OCI-LY3 (cell line): ENCODE data around the gene PGM2.

Experiments used
- H2AFZ ChIP-seq: fragments of 200-600, 300-600 bp; shearing (Covaris generic); 2 replicates; pipeline ENCODE4 v1.6.0; 2014; ENCODE audit warnings: antibody characterized with exemption, low read depth, low read length
- H3K27ac ChIP-seq: fragments of 200-600, 300-600 bp; sonication (generic); 2 replicates; pipeline ENCODE4 v1.5.1; 2014; ENCODE audit warnings: mild to moderate bottlenecking, low read length, moderate library complexity, mixed read lengths
- H3K27me3 ChIP-seq: fragments of 200-600, 300-600 bp; sonication (generic); 2 replicates; pipeline ENCODE4 v1.6.1; 2014; ENCODE audit warnings: low read depth, low read length, mixed read lengths
- H3K36me3 ChIP-seq: fragments of 200-600, 300-600 bp; sonication (generic); replicated peaks from 2 replicates; pipeline ENCODE3; 2014; ENCODE audit warnings: low read depth, low read length, mixed read lengths
- H3K4me1 ChIP-seq: fragments of 300-600, 200-600 bp; sonication (generic); 2 replicates; pipeline ENCODE4 v1.6.1; 2014; ENCODE audit warnings: low read length, mixed read lengths
- H3K4me2 ChIP-seq: fragments of 200-600, 300-600 bp; sonication (generic); 2 replicates; pipeline ENCODE4 v1.6.1; 2014; ENCODE audit warnings: low read length, mixed read lengths
- H3K4me3 ChIP-seq: fragments of 300-600, 200-600 bp; sonication (generic); 2 replicates; pipeline ENCODE4 v1.5.1; 2014; ENCODE audit warnings: antibody characterized with exemption, mild to moderate bottlenecking, low read length, moderate library complexity
- H3K79me2 ChIP-seq: fragments of 300-600, 200-600 bp; shearing (Covaris generic); 2 replicates; pipeline ENCODE4 v1.6.1; 2014; ENCODE audit warnings: mild to moderate bottlenecking, low read length, mixed read lengths
- H3K9ac ChIP-seq: fragments of 300-600, 200-600 bp; shearing (Covaris generic); 2 replicates; pipeline ENCODE4 v1.6.0; 2014; ENCODE audit warnings: mild to moderate bottlenecking, low read length, moderate library complexity
- H3K9me3 ChIP-seq: fragments of 200-600, 300-600 bp; shearing (Covaris generic); 2 replicates; pipeline ENCODE4 v1.6.1; 2014; ENCODE audit warnings: low read length, mixed read lengths; ENCODE audit not compliant: insufficient read depth
- H4K20me1 ChIP-seq: fragments of 200-600, 300-600 bp; sonication (generic); 2 replicates; pipeline ENCODE4 v1.6.1; 2016; ENCODE audit warnings: low read length, mixed read lengths; ENCODE audit not compliant: insufficient read depth
- EZH2phosphoT487 ChIP-seq: fragments of 200-600 bp; shearing (Covaris generic); IDR thresholded peaks from 2 replicates; pipeline ENCODE4 v1.6.1; 2018; ENCODE audit warnings: antibody characterized with exemption, mixed run types, low read depth
- TF ChIP-seq, protein P1 (sequence below): fragments of 200-600, 300-600 bp; sonication (generic); IDR thresholded peaks from 2 replicates; pipeline ENCODE4 v1.5.1; 2014; ENCODE audit warnings: antibody characterized with exemption, low read length, low read depth

PGM2 gene

DNA sequence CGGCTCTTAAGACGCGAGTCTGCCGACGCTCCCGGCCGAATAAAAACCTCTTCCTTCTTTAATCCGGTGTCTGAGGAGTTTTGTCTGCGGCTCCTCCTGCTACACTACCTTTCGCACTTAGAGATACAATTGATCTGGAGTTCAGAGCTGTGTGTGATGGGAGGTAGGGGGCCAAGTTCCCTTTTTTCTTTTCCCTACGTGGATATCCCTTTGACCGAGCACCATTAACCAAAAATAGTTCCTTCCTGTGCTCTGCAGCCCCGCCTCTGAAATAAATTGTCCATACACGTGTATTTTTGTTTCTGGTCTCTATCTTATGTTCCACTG lies 555 bp upstream of the PGM2 start:
- TF ChIP-seq, protein P1, sequence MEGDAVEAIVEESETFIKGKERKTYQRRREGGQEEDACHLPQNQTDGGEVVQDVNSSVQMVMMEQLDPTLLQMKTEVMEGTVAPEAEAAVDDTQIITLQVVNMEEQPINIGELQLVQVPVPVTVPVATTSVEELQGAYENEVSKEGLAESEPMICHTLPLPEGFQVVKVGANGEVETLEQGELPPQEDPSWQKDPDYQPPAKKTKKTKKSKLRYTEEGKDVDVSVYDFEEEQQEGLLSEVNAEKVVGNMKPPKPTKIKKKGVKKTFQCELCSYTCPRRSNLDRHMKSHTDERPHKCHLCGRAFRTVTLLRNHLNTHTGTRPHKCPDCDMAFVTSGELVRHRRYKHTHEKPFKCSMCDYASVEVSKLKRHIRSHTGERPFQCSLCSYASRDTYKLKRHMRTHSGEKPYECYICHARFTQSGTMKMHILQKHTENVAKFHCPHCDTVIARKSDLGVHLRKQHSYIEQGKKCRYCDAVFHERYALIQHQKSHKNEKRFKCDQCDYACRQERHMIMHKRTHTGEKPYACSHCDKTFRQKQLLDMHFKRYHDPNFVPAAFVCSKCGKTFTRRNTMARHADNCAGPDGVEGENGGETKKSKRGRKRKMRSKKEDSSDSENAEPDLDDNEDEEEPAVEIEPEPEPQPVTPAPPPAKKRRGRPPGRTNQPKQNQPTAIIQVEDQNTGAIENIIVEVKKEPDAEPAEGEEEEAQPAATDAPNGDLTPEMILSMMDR = no peak
- no peaks in the 10 kb centered on the region for H3K9me3 ChIP-seq
- peak overlapping the region; percentile 84 for H3K4me2 ChIP-seq
- peak overlapping the region; percentile 72 for H2AFZ ChIP-seq
- no peaks in the 10 kb centered on the region for H4K20me1 ChIP-seq
- no peaks in the 10 kb centered on the region for H3K27me3 ChIP-seq
- H3K9ac ChIP-seq = peak overlapping the region; percentile 80
- H3K4me3 ChIP-seq = peak overlapping the region; percentile 87
- peaks cover 8% of the 10 kb centered on the region for H3K36me3 ChIP-seq
- H3K79me2 ChIP-seq = peaks cover 12% of the 10 kb centered on the region
- H3K4me1 ChIP-seq = peaks cover 10% of the 10 kb centered on the region
- peak overlapping the region; percentile 28 for H3K27ac ChIP-seq

DNA sequence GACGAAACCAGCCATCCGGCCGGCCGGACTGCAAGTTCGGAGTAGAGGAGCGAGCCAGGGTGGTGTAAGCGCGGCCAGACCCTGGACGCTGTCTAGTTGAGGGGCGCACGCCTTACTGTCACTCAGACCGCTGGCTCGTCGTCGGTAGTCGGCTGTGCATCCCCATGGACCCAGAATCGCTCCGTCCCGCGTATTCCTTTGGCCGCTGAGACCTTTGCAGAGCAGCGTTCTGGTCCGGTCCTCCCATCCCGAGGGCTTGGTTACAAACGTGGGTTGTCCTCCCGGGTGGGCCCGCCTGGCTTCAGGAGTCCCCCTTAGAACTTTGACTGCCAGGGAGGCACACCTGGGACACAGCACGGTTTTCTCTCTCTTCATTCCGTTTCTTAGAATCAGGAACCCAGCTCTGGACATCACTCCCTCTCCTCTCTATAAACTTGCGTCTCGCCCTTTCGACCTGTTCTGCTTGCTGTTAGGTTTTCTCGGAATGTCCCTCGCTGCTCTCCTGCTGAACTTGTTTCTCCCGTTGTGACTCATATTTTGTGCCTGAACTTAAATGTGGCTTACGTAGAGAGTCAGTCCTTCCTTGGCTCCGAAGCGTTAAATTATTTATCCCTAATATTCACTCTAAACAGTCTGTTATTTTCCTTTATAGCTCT lies 672 bp downstream of the PGM2 start:
- no peaks in the 10 kb centered on the region for H3K9me3 ChIP-seq
- peak overlapping the region; percentile 87 for H3K4me3 ChIP-seq
- no peak overlapping the region for H3K27ac ChIP-seq
- no peaks in the 10 kb centered on the region for H4K20me1 ChIP-seq
- no peaks in the 10 kb centered on the region for H3K27me3 ChIP-seq
- peak overlapping the region; percentile 72 for H2AFZ ChIP-seq
- TF ChIP-seq, protein P1 = no peak
- TF ChIP-seq EZH2phosphoT487 = no peak
- H3K4me1 ChIP-seq = peaks cover 10% of the 10 kb centered on the region
- H3K4me2 ChIP-seq = peak overlapping the region; percentile 84
- peaks cover 14% of the 10 kb centered on the region for H3K36me3 ChIP-seq
- peak overlapping the region; percentile 80 for H3K9ac ChIP-seq
- peaks cover 12% of the 10 kb centered on the region for H3K79me2 ChIP-seq

DNA sequence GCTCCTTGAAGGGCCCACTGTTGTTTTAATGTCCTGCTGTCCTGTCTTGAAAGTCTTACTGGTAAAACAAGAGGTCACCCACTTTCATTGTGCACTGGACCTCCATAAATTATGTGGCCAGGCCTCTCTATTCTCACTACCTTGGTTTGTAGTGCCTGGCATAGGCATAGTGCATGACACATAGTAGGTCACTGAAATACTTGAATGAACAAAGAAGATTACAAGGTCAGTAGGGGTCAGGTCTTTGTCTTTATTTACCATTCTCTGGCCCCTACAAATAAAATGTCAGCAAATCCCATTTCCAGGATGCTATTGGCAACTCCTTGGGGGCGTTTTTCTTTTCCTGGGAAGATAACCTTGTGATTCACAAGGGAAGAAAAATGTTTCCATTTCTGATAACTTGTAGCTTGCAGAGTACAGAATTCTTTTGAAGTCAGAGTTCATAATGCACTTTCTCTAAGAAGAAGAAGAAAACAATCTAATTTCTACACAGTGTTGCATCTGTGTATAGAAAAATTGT lies 1.4 kb downstream of the PGM2 start:
- peaks cover 12% of the 10 kb centered on the region for H3K79me2 ChIP-seq

DNA sequence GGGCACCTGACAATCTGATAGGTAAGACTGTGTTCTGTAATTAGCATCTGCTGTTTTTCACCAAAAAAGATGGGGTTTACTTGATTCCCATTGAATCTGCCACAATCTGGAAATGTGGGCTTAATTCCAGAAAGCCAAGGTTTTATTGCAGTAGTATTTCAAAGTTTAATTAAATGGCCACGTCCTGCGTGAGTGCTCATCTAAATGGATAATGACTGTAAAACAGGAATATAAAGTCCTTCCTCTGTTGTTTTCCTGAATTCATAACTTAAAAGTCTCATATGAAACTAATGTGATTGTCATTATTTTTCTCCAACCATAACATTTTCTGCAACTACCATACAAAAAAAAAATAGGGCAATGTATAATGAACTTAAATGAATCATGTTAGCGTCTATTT lies 2.4 kb downstream of the PGM2 start:
- H3K36me3 ChIP-seq = peaks cover 27% of the 10 kb centered on the region
- no peaks in the 10 kb centered on the region for H3K27me3 ChIP-seq
- peaks cover 12% of the 10 kb centered on the region for H3K79me2 ChIP-seq
- H3K27ac ChIP-seq = no peak overlapping the region
- H3K4me2 ChIP-seq = no peak overlapping the region
- H3K4me3 ChIP-seq = no peak overlapping the region
- H4K20me1 ChIP-seq = no peaks in the 10 kb centered on the region
- no peak for TF ChIP-seq EZH2phosphoT487
- peaks cover 10% of the 10 kb centered on the region for H3K4me1 ChIP-seq
- H3K9ac ChIP-seq = no peak overlapping the region
- no peak overlapping the region for H2AFZ ChIP-seq
- no peaks in the 10 kb centered on the region for H3K9me3 ChIP-seq

More for the DNA sequence above, 1.4 kb downstream of the PGM2 start:
- Histone ChIP-seq H2AFZ (no peak overlapping the region), H3K36me3 (peaks cover 18% of the 10 kb centered on the region), H3K4me3 (peak overlapping the region; percentile 87), H3K9me3 (no peaks in the 10 kb centered on the region), H3K4me1 (peaks cover 10% of the 10 kb centered on the region), H3K9ac (peak overlapping the region; percentile 80; the same call in 1 of the 2 replicates), H3K4me2 (peak overlapping the region; percentile 84), H3K27ac (no peak overlapping the region), H3K27me3 (no peaks in the 10 kb centered on the region), H4K20me1 (no peaks in the 10 kb centered on the region)
- TF ChIP-seq, protein P1 = no peak
- no peak for TF ChIP-seq EZH2phosphoT487
